GM21786 (cell line): ENCODE measurements around the gene DKK1.

Experiments used
- ATAC-seq: cut with Tn5 transposase; IDR thresholded peaks from one replicate; pipeline ENCODE4 v1.9.1; 2021; ENCODE audit not compliant: unreplicated experiment

DKK1 gene

DNA sequence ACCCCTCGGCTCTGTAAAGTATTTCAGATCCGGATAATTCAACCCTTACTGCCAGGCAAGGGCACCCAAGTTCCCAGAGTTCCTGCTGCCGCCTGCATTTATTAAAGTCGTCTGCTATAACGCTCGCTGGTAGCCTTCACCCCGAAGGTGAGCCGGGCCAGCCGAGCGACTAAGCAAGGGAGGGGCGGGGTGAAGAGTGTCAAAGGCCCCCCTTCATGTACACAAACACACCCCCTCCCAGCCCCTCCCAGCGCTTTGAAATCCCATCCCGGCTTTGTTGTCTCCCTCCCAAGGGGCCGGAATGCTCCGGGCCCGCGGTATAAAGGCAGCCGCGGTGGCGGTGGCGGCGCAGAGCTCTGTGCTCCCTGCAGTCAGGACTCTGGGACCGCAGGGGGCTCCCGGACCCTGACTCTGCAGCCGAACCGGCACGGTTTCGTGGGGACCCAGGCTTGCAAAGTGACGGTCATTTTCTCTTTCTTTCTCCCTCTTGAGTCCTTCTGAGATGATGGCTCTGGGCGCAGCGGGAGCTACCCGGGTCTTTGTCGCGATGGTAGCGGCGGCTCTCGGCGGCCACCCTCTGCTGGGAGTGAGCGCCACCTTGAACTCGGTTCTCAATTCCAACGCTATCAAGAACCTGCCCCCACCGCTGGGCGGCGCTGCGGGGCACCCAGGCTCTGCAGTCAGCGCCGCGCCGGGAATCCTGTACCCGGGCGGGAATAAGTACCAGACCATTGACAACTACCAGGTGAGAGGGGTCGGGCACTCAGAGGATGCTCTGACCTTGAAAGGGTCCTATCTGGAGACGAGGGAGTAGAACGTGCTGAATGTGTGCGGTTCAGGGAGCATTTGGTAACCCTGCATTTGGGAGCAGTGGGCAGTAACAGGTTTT, at the start of gene DKK1:
Gene DKK1, plus strand, starts transcription at position 349 of the 889 bp plus-strand sequence. Its CDS starts 154 bp downstream, at position 503.
- ATAC-seq: no peak

DNA sequence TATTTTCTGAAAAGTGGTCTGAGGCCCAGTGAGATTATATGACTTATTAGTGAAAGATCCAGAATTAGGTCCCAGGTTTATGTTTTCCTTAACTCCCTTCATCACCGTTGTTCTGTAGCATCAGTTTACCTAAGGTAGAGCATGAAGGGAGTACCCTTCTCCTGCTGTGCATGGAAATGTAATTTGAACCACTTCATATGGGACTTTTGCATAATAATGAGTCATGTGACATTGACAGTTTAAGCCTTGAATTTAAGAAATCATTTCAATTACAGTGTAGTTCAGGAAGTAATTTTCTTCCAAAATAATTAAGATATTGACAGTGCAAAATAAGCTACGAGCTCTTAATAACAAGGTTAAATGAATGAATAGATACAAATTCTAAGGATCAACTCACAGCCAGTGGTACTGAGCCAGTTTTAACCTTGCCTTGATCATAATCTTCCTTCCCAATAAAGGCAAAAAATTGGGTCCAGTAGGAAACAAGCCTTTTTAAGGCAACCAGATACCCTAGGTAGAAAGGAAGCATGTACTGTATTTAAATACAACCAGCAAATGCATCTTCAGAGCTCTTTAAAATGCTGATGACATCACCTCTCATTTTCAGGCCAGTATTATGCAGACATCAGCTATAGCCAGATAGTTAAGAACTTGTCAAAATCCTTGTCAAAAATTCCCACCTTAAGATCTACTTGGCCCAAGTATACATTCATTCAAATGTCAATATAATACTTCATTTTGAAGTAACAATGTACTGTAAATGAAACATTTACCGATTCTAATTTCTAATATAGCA, 48.8 kb upstream of the DKK1 start:
- ATAC-seq: no peak

DNA sequence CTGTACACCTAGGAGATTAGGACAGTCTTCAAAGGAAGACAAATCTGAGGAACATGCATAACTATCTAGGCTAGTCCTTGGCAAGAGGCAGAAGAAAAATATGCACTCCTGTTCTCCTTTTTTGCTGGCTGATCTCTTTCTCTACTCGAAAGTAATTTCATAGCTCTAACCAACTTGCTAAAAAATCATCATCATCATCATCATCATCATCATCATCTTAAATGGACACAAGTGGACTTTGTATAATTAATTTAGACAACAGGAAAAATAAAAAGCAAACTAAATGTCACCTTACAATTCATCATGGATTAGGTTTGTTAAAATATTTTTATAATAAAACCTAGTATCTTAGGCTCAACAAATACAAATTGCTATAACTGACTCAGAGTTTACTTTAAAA, 47.2 kb upstream of the DKK1 start:
- no peak for ATAC-seq

- ATAC-seq: no peak
These were observed 45.3 kb upstream of the DKK1 start for GRCh38 chr10:52268790-52269189.

DNA sequence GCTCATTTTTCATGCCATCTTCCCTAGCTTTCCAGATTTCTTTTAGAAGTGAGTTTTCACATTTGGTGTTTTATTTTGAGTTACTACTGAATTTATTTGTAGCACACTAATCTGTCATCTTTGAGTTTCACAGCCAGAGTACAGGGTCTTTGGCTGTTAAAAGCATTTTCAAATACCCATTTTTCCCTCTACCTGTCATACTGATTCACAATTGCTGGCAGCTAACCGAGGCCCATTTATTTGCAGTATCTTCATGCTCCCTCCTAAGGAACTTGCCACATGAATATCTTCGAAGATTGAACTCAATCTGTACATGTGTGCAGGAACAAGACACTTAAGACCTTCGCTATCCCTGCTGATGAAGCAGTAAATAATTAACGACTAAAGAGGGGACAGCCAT, 44.8 kb upstream of the DKK1 start:
- no peak for ATAC-seq

DNA sequence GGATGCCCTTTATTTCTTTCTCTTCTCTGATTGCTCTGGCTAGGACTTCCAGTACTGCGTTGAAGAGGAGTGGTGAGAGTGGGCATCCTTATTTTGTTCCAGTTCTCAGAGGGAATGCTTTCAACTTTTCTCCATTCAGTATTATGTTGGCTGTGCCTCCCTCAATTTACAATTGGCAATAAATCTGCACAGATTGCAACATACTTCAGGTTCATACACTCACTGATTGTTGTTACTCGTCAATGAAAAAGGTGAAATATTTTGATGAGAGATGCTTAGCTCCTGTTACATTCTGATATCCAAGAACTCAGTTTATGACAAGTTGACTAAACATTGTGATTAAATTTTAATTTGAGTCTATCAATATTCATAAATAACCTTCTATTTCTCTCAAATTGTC, 37.9 kb upstream of the DKK1 start:
- no peak for ATAC-seq

DNA sequence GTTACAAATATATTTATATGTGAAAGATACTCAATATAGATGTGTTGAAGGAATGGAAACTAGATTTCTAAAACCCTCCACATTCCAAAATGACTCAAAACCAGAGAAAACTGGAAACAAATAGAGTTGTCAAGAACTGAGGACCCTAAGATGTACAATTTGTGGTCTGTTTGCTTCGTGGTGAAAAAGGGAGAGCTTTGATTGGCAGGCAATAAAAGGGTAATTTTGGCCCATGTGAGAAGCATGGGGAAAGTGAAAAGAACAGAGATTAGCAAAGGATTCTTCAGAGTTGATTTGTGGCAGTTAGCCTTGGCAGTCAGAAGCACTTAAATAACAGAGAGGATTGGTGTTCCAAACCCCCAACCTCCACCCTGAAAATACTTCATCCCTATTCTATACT, 37.1 kb upstream of the DKK1 start:
- ATAC-seq: no peak

DNA sequence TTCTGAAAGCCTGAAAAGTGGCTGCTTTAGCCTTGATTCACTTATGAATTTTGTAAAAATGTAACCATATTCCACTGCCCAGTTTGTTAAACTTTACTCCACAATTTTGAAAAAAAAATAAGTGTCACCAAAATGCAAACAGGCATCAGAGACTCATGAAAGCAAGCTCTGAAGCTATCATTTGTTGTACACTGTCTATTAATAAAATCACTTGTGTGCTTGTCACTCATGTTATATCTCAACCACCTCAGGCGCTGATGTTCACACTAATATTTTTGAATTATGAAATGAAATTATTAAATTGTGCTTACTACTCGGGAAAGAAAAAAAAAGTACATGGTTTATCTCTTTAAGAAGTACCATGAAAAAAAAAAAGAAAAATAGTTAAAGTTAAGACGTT, 34.5 kb upstream of the DKK1 start:
- no peak for ATAC-seq

DNA sequence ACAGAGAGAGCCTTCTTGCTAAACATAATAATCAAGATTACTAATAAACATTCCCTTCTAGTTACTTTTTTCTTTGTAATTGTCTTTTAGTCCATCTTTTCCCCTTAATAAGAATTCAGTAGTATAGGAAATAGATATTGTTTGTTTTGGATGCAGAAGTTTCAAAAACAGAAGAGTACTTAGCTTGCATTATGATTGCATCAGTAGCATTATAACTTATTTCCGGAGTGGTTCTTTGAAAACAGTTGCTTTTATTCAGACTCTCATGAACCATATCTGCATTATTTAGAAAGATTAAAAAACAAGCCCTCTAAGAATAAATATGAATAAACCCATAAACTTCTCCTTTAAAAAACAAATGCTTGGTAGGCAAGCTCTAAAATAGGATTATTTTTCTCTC, 34.0 kb upstream of the DKK1 start:
- no peak for ATAC-seq

DNA sequence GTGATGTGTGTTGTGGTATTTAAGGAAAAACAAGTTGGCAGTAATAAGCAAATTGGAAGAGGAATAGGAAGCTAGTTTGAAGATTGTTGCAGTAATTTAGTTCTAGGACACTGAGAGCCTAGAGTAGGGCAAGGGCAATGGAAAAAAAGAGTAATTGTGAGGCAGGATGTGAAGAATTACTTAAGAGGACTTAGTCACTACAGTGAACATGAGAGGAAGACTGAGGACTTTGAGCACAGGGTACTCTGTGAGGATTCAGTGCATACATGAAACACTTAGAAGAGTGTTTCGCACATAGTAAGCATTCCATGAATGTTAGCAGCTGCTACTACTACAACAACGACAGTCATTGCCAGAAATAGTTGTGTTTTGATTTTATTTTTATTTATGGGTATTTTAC, 30.9 kb upstream of the DKK1 start:
- ATAC-seq: no peak

GRCh38 chr10:52284416-52285013, 29.6 kb upstream of the DKK1 start:
- peak; percentile 83 for ATAC-seq

DNA sequence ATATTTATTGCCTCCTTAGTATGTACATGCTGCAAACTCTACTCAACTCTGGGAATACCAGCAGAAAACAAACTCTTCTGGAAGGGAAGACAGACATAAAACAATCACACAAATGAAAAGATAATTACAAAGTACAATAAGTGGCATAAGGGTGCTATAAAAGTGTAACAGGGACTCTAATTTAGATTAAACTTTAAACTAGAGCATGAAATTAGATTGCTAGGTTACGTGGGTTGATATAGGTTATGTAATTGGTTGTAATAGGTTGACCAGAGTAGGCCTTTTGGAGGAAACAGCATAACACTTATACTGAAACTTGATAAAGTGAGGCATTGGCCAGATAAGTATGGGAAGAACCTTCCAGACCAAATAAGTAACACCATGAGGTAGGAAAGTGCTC, 26.2 kb upstream of the DKK1 start:
- ATAC-seq: no peak

DNA sequence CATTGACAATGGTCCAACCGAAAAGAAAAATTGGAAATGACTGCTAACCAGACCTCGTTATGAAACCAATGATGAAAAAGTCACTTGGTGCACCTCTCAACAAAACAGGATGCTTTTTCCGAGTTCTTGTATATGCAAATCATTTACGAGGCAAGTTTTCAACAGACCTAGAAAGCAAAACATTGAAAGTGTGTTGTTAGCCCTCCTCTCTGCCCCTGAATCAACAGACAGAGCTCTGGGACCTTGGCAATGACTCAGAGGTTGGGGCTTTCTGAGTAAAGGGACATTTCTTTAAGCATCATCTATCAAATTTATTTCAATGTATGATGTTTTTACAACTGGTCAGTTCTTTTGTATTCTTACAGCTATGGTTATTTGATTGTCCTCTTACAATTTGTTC, 16.3 kb upstream of the DKK1 start:
- ATAC-seq: no peak

DNA sequence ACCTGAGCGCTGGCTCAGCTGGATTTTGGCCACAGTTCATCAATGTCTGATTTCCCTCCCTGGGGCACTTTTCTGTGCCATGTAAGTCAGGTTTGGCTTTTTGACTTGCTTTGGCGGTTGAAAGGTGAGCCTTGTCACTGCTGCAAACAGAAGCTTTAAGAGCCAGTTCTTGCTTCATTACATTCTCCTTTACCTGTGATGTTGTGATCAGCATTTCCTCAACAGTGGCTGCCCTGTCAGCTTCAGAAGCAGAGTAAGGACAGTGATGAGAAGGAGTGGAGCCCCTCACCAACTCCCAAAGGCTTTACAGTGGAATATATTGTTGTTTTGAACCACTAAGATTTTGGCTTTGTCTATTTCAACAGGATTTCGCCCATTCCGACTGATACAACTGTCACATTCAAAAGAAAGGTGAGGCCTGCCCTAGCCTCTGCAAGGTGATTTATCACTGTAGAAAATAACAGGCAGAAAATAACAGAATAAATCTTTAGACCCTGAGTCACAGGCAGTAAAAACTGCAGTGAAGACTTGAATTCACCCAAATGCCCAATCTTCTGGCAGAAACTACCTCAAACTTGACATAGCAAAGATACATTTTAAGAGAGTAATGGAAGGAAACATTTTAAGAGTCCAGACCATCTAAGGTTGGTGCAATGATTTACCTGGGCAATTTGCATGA, 13.3 kb upstream of the DKK1 start:
- ATAC-seq: no peak

GRCh38 chr10:52308251-52309031, 5.6 kb upstream of the DKK1 start:
- peak; percentile 87 for ATAC-seq

- ATAC-seq: no peak
These were observed 1.2 kb upstream of the DKK1 start for GRCh38 chr10:52312942-52313255.

- ATAC-seq: no peak
These were observed 687 bp upstream of the DKK1 start for GRCh38 chr10:52313256-52313932.

- ATAC-seq: no peak
These were observed 906 bp downstream of the DKK1 start for GRCh38 chr10:52314822-52315552.

DNA sequence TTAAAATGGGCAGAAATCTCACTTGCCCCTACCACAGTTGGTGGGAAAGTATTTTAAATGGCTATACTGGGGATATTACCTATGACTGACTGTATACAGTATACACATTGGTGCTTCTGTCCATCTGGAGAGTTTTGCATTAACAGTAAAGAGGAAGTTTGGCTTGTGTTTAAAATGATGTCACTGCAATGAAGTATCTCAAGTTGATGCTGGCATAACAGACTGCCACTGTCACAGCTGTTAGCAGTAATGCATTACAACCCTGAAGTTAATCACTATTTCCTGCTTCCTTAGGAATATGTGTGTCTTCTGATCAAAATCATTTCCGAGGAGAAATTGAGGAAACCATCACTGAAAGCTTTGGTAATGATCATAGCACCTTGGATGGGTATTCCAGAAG, 1.9 kb downstream of the DKK1 start:
- ATAC-seq: no peak
